ENCODE data around the gene UQCR10. TPM values are rescaled to one million over a fixed set of nuclear protein-coding genes. Genes with fewer than 3 reads are reported as not detected.

Gene UQCR10
- total RNA-seq, 3 donors from 2014 or later (not counting 1 experiment from before 2014, with no cell fraction given), result 33.6 to 40.8 (median 35.4) TPM

GRCh38 chr22:29734406-29734805, 32.8 kb upstream of the UQCR10 start:
- intact Hi-C loops (cut with micrococcal nuclease), result no loop called here
- no peak overlapping the region for H3K27ac ChIP-seq (ENCODE audit: low read length)
- DNase-seq (no peak), ATAC-seq (no peak)
- no peaks in the 10 kb centered on the region for H3K4me1 ChIP-seq (ENCODE audit: control insufficient read depth, insufficient read depth, low read length)
- TF ChIP-seq CTCF (IDR thresholded peaks at IDR 0.05), result no peak
- WGBS (ENCODE audit: insufficient coverage), result 80% methylated on average over 8 of the region's 8 CpGs
- no peak overlapping the region for H3K4me3 ChIP-seq (ENCODE audit: low read length)
- no peak overlapping the region for H3K4me3 Mint-ChIP-seq
- H3K36me3 Mint-ChIP-seq, result no peaks in the 10 kb centered on the region
- H3K36me3 ChIP-seq (ENCODE audit: control insufficient read depth, insufficient read depth, low read length), result peaks cover 19% of the 10 kb centered on the region
- H3K27me3 ChIP-seq (ENCODE audit: control insufficient read depth, insufficient read depth, low read length), result no peaks in the 10 kb centered on the region
- no peak overlapping the region for H3K27ac Mint-ChIP-seq
- H3K9me3 ChIP-seq (ENCODE audit: control insufficient read depth, insufficient read depth, low read length), result no peaks in the 10 kb centered on the region
- no peaks in the 10 kb centered on the region for H3K27me3 Mint-ChIP-seq (ENCODE audit: low read depth in 2 of 2)
- no peaks in the 10 kb centered on the region for H3K9me3 Mint-ChIP-seq
- no peaks in the 10 kb centered on the region for H3K4me1 Mint-ChIP-seq

GRCh38 chr22:29734838-29735237, 32.3 kb upstream of the UQCR10 start:
- H3K4me1 Mint-ChIP-seq, result no peaks in the 10 kb centered on the region
- no peaks in the 10 kb centered on the region for H3K9me3 Mint-ChIP-seq
- H3K4me3 Mint-ChIP-seq, result no peak overlapping the region
- peaks cover 21% of the 10 kb centered on the region for H3K36me3 ChIP-seq (ENCODE audit: control insufficient read depth, insufficient read depth, low read length)
- H3K4me3 ChIP-seq (ENCODE audit: low read length), result no peak overlapping the region
- H3K27me3 Mint-ChIP-seq (ENCODE audit: low read depth in 2 of 2), result no peaks in the 10 kb centered on the region
- no peaks in the 10 kb centered on the region for H3K36me3 Mint-ChIP-seq
- no peak overlapping the region for H3K27ac Mint-ChIP-seq
- WGBS (ENCODE audit: insufficient coverage), result 80% methylated on average over 7 of the region's 9 CpGs
- intact Hi-C loops (cut with micrococcal nuclease), result no loop called here
- ATAC-seq (no peak), DNase-seq (no peak)
- no peak for TF ChIP-seq CTCF (IDR thresholded peaks at IDR 0.05)
- no peaks in the 10 kb centered on the region for H3K9me3 ChIP-seq (ENCODE audit: control insufficient read depth, insufficient read depth, low read length)
- H3K27me3 ChIP-seq (ENCODE audit: control insufficient read depth, insufficient read depth, low read length), result no peaks in the 10 kb centered on the region
- H3K27ac ChIP-seq (ENCODE audit: low read length), result no peak overlapping the region
- no peaks in the 10 kb centered on the region for H3K4me1 ChIP-seq (ENCODE audit: control insufficient read depth, insufficient read depth, low read length)

GRCh38 chr22:29735416-29735815, 31.8 kb upstream of the UQCR10 start:
- ATAC-seq (no peak), DNase-seq (no peak)
- H3K27me3 Mint-ChIP-seq (ENCODE audit: low read depth in 2 of 2), result no peaks in the 10 kb centered on the region
- H3K27ac ChIP-seq (ENCODE audit: low read length), result no peak overlapping the region
- H3K4me3 Mint-ChIP-seq, result no peak overlapping the region
- H3K4me1 Mint-ChIP-seq, result no peaks in the 10 kb centered on the region
- intact Hi-C loops (cut with micrococcal nuclease), result no loop called here
- H3K4me3 ChIP-seq (ENCODE audit: low read length), result no peak overlapping the region
- peaks cover 25% of the 10 kb centered on the region for H3K36me3 ChIP-seq (ENCODE audit: control insufficient read depth, insufficient read depth, low read length)
- WGBS (ENCODE audit: insufficient coverage), result 85% methylated on average over 1 of the region's 1 CpG
- no peak for TF ChIP-seq CTCF (IDR thresholded peaks at IDR 0.05)
- H3K9me3 ChIP-seq (ENCODE audit: control insufficient read depth, insufficient read depth, low read length), result no peaks in the 10 kb centered on the region
- no peaks in the 10 kb centered on the region for H3K9me3 Mint-ChIP-seq
- H3K36me3 Mint-ChIP-seq, result no peaks in the 10 kb centered on the region
- no peaks in the 10 kb centered on the region for H3K27me3 ChIP-seq (ENCODE audit: control insufficient read depth, insufficient read depth, low read length)
- no peaks in the 10 kb centered on the region for H3K4me1 ChIP-seq (ENCODE audit: control insufficient read depth, insufficient read depth, low read length)
- no peak overlapping the region for H3K27ac Mint-ChIP-seq
